ENCODE measurements around the gene TCP11L2. TPM values are rescaled to one million over a fixed set of nuclear protein-coding genes. Genes with fewer than 3 reads are reported as not detected.

TCP11L2 gene
- total and polyA plus RNA-seq, 9 of the 15 experiments (the other 6 are each of a cell fraction or from before 2014, with no cell fraction given) = 0.39 to 4.5 (median 1.3) TPM

GRCh38 chr12:106345746-106346145 is 43.2 kb downstream of the TCP11L2 start (continued):
- no peak for TF ChIP-seq ZBTB1 (CRISPR knock-in tag; IDR thresholded peaks at IDR 0.05; ENCODE audit: borderline replicate concordance, low read depth)
- TF ChIP-seq ZNF282 (CRISPR knock-in tag; IDR thresholded peaks at IDR 0.05) = no peak
- no peak for TF ChIP-seq HNRNPH1 (optimal IDR thresholded peaks at IDR 0.05; ENCODE audit: low read depth, low read length)
- no peak for TF ChIP-seq MLX (CRISPR knock-in tag; conservative IDR thresholded peaks at IDR 0.05)
- no peak for TF ChIP-seq CXXC5 (CRISPR knock-in tag; IDR thresholded peaks at IDR 0.05)
- no peak for TF ChIP-seq ELF2 (CRISPR knock-in tag; IDR thresholded peaks at IDR 0.05)
- no peak for TF ChIP-seq PCBP1 (IDR thresholded peaks at IDR 0.05; ENCODE audit: low read depth, low read length, poor library complexity, severe bottlenecking)

- Histone ChIP-seq H2AFZ (ENCODE audit: low read depth, low read length) (no peak overlapping the region), H3K9me3 (replicated peaks; ENCODE audit: control insufficient read depth, insufficient read depth, low read depth, low read length) (no peaks in the 10 kb centered on the region), H3K4me2 (ENCODE audit: insufficient read depth, low read length) (no peak overlapping the region), H3K4me3 (no peak overlapping the region), H3K4me1 (replicated peaks in 1 of 2; ENCODE audit: control insufficient read depth in 2 of 2, insufficient read depth in 2 of 2, low read length in 2 of 2) (no peaks in the 10 kb centered on the region), H4K20me1 (replicated peaks; ENCODE audit: control insufficient read depth, insufficient read depth, low read length) (no peaks in the 10 kb centered on the region), H3K27ac (ENCODE audit: extremely low read depth, low read depth, low read length) (no peak overlapping the region), H3K9me1 (ENCODE audit: control insufficient read depth, insufficient read depth, low read length) (no peaks in the 10 kb centered on the region), H3K27me3 (ENCODE audit: control insufficient read depth in 2 of 2, insufficient read depth in 2 of 2, low read length in 2 of 2) (peaks cover 18% of the 10 kb centered on the region in 2 experiments; a peak in 4 of 5 replicates), H3K79me2 (ENCODE audit: control insufficient read depth, insufficient read depth, low read length) (no peaks in the 10 kb centered on the region), H3K36me3 (ENCODE audit: control insufficient read depth, insufficient read depth, low read length) (no peaks in the 10 kb centered on the region), H3K9ac (ENCODE audit: insufficient read depth in 1 of 2, low read depth in 2 of 2, low read length in 2 of 2) (no peak overlapping the region)
- intact Hi-C loops (cut with micrococcal nuclease) (no loop called here), in situ Hi-C loops (cut with MboI) (no loop called here)
- POLR2A ChIA-PET = no interaction called here
- DNase-seq (ENCODE audit: extremely low read depth in 1 of 4, low spot score in 3 of 4) (no peak), ATAC-seq (no peak), FAIRE-seq (no peak)
- 9% methylated on average over 4 of the region's 4 CpGs for WGBS (ENCODE audit: insufficient coverage, low coverage, missing lambda C conversion rate)
- CTCF ChIA-PET (ENCODE audit: low intra/inter-chr PET ratio) = interaction anchor here (0.6 kb wide), 1 partner anchor 122 kb away, joined by 5 read pairs; no protein-coding TSS in a partner anchor
- BruUV-seq (replicated peaks) = no TSS peak
- no peak for TF ChIP-seq ARID4B (CRISPR knock-in tag; IDR thresholded peaks at IDR 0.05)
- no peak for TF ChIP-seq E2F5 (CRISPR knock-in tag; IDR thresholded peaks at IDR 0.05)
- no peak for TF ChIP-seq CHD2 (IDR thresholded peaks at IDR 0.05; ENCODE audit: low read depth, low read length)
- TF ChIP-seq RNF219 (CRISPR knock-in tag; IDR thresholded peaks at IDR 0.05) = no peak
- no peak for TF ChIP-seq SAP30 (IDR thresholded peaks at IDR 0.05; ENCODE audit: borderline replicate concordance, insufficient read depth, low read depth, low read length, poor library complexity, severe bottlenecking)
- no peak for TF ChIP-seq SAFB2 (IDR thresholded peaks at IDR 0.05; ENCODE audit: borderline replicate concordance, low read depth, low read length, severe bottlenecking)
These were observed 45.9 kb downstream of the TCP11L2 start for GRCh38 chr12:106348411-106348810.
